Glutamatergic neuron (in vitro differentiated cells): ENCODE results near the gene PDK2. TPM values are rescaled to one million over a fixed set of nuclear protein-coding genes. Genes with fewer than 3 reads are reported as not detected.

Experiments used
- DNase-seq: peaks from one replicate; pipeline ENCODE4 v3.0.0; 2022
- H3K27ac Mint-ChIP-seq: one replicate; pipeline ENCODE4 v1.8.0; 2020; ENCODE audit warnings: mild to moderate bottlenecking, mixed read lengths, inconsistent platforms; ENCODE audit not compliant: unreplicated experiment
- H3K27me3 Mint-ChIP-seq: one replicate; pipeline ENCODE4 v1.8.0; 2020; ENCODE audit warnings: mild to moderate bottlenecking, moderate library complexity, mixed read lengths, inconsistent platforms; ENCODE audit not compliant: unreplicated experiment
- H3K36me3 Mint-ChIP-seq: one replicate; pipeline ENCODE4 v1.8.0; 2020; ENCODE audit warnings: mild to moderate bottlenecking, mixed read lengths, inconsistent platforms; ENCODE audit not compliant: unreplicated experiment
- H3K4me1 Mint-ChIP-seq: one replicate; pipeline ENCODE4 v1.8.0; 2020; ENCODE audit warnings: mild to moderate bottlenecking, low read depth, mixed read lengths, inconsistent platforms; ENCODE audit not compliant: unreplicated experiment
- H3K4me3 Mint-ChIP-seq: one replicate; pipeline ENCODE4 v1.8.0; 2020; ENCODE audit warnings: mild to moderate bottlenecking, mixed read lengths, inconsistent platforms; ENCODE audit not compliant: unreplicated experiment
- H3K9me3 Mint-ChIP-seq: one replicate; pipeline ENCODE4 v1.8.0; 2020; ENCODE audit warnings: mild to moderate bottlenecking, moderate library complexity, mixed read lengths, inconsistent platforms; ENCODE audit not compliant: unreplicated experiment
- CTCF ChIP-seq: fragments of 200-600 bp; sonication (generic); IDR thresholded peaks from one replicate; pipeline ENCODE4 v1.5.0; 2021; ENCODE audit not compliant: partially characterized antibody, unreplicated experiment
- total RNA-seq: library from RNA; stranded (reverse); fragmentation: NEBNext Ultra II Directional; extraction: Animal tissue kit (Norgen Biotek cat#: 25700); gene quantifications from one replicate; pipeline ENCODE4 v1.2.1, GENCODE V29; 2021; ENCODE audit not compliant: unreplicated experiment

The PDK2 gene
- total RNA-seq, 1 donor from 2014 or later: 36.9 TPM

GRCh38 chr17:50087246-50087911, 7.8 kb upstream of the PDK2 start:
- peaks cover 1% of the 10 kb centered on the region for H3K9me3 Mint-ChIP-seq
- H3K27ac Mint-ChIP-seq: no peak overlapping the region
- H3K27me3 Mint-ChIP-seq: no peaks in the 10 kb centered on the region
- DNase-seq: peak; percentile 86
- H3K4me3 Mint-ChIP-seq: peak overlapping the region; percentile 11
- no peaks in the 10 kb centered on the region for H3K36me3 Mint-ChIP-seq
- no peaks in the 10 kb centered on the region for H3K4me1 Mint-ChIP-seq
- TF ChIP-seq CTCF: peak; percentile 97

- no peak for TF ChIP-seq CTCF
- Mint-ChIP-seq H3K27ac (no peak overlapping the region), H3K27me3 (no peaks in the 10 kb centered on the region), H3K4me3 (no peak overlapping the region), H3K4me1 (no peaks in the 10 kb centered on the region), H3K9me3 (peaks cover 1% of the 10 kb centered on the region), H3K36me3 (no peaks in the 10 kb centered on the region)
- DNase-seq: no peak
These were observed 7.2 kb upstream of the PDK2 start for GRCh38 chr17:50087912-50088405.

GRCh38 chr17:50088952-50089825, 6.0 kb upstream of the PDK2 start:
- Mint-ChIP-seq H3K4me3 (no peak overlapping the region), H3K27me3 (no peaks in the 10 kb centered on the region), H3K4me1 (no peaks in the 10 kb centered on the region), H3K9me3 (peaks cover 1% of the 10 kb centered on the region), H3K36me3 (no peaks in the 10 kb centered on the region), H3K27ac (no peak overlapping the region)
- DNase-seq: no peak
- no peak for TF ChIP-seq CTCF

- Mint-ChIP-seq H3K4me1 (peaks cover 3% of the 10 kb centered on the region), H3K9me3 (peaks cover 4% of the 10 kb centered on the region), H3K36me3 (no peaks in the 10 kb centered on the region), H3K27me3 (peaks cover 2% of the 10 kb centered on the region), H3K27ac (no peak overlapping the region), H3K4me3 (no peak overlapping the region)
- no peak for DNase-seq
- no peak for TF ChIP-seq CTCF
These were observed 5.1 kb upstream of the PDK2 start for GRCh38 chr17:50090071-50090470.
